ENCODE data around the gene IHH. TPM values are rescaled to one million over a fixed set of nuclear protein-coding genes. Genes with fewer than 3 reads are reported as not detected.
A peak's percentile ranks its signal among the peaks of the same experiment; 100 is the strongest.

Gene IHH
- polyA plus RNA-seq (2014; cell fraction: cytosol; rRNA removed) = 0.03 and 0.20 TPM in 2 replicates
- 0.15 TPM in 1 of 2 replicates, not detected in the other for polyA plus RNA-seq (2014; cell fraction: nucleus; rRNA removed)

DNA sequence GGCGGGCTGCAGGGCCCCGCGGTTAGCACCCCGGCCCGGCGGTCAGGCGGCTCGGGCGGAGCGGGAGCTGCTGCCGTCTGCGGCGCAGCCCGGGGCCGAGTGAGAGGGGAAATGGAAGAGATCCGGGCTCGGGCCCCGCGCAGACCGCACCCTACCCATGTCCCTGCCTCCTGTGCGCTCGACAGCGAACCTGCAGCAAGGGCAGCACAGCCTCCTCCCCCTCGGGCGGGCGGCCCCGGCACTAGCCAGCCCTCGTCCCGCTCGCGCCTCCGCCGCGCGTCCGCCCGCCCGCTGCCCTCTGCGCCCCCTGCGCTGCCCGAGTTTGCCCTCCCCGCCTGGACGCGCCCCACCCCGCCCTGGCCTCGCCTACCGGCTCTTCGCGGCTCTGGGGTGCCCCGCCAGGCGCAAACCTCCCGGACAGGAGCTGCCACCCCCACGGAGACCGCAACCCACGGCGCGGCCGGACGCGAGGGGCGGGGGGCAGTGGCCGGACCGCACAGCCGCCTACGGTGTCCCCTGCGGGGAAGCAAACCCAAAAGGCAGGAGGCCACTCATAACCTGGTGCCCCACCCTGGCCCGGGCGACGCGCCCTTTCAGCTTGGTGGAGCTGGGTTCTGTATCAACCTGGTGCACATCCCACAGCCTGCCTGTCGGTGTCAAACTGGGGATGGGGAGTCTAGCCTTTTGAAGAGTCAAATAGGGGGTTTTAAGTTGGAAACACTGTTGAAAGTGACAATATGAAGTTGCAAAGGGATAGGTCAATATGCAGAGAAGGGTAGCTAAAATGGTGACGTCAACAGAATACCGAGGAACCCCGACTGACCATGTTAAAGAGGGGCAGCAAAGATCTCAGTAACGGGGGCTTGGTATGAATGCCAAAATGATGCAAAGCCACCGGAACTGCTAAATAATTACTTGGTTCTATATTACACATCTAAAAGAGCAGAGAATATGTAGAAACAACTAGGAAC lies at the start of gene IHH:
TSS of gene IHH (minus strand) at position 101 of the 971 bp plus-strand sequence. CDS start 454 bp downstream, outside the sequence.
- no peak for DNase-seq (ENCODE audit: low spot score)

DNA sequence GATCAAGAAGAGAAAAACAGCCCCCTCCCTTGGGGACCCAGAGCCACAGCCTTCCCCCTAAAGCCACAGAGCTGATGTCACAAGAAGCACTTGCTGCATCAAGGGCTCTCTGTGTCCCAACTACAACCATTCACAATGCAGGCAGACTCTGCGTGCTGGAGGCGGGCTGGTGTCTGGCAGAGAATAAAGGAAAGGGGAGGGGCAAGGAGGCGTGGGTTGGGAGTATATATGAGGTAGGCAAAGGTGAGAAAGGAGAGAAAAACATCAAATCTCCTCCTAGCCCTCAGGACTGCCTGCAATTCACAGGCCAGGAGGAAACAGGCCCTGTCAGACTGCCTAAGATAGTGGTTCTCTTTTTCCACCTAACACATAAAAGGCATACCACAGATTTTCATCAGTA lies 48.8 kb upstream of the IHH start:
- no peak for DNase-seq (ENCODE audit: low spot score)

- no peak for DNase-seq (ENCODE audit: low spot score)
These were observed 47.0 kb upstream of the IHH start for GRCh38 chr2:219107758-219108157.

DNA sequence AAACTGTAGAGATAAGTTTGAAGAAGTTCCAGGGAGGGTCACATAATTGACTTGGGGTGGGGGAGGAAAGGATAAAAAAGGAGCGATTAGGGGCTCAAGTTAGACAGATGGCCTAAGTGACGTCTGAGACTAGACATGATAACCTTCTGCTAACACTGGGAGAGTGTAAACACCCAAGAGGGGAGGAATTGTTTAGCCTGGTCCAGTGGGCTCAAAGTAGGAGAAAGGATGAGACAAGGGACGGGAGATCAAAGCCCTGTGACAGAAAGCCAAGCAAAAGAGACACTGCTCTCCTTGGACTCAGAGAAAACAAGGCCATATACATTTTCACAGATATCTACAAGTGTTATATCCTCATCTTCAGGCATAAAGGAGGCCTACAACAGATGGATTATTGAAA lies 45.5 kb upstream of the IHH start:
- no peak for DNase-seq (ENCODE audit: low spot score)

GRCh38 chr2:219104107-219105035 lies 43.6 kb upstream of the IHH start:
- DNase-seq (ENCODE audit: low spot score) = peak; percentile 54

GRCh38 chr2:219099329-219099728 lies 38.6 kb upstream of the IHH start:
- DNase-seq (ENCODE audit: low spot score) = no peak

GRCh38 chr2:219095406-219095935 lies 34.8 kb upstream of the IHH start:
- DNase-seq (ENCODE audit: low spot score) = no peak

GRCh38 chr2:219094171-219094570 lies 33.5 kb upstream of the IHH start:
- DNase-seq (ENCODE audit: low spot score) = no peak

- DNase-seq (ENCODE audit: low spot score) = no peak
These were observed 29.9 kb upstream of the IHH start for GRCh38 chr2:219090436-219091299.

- DNase-seq (ENCODE audit: low spot score) = no peak
These were observed 28.6 kb upstream of the IHH start for GRCh38 chr2:219089330-219089729.

DNA sequence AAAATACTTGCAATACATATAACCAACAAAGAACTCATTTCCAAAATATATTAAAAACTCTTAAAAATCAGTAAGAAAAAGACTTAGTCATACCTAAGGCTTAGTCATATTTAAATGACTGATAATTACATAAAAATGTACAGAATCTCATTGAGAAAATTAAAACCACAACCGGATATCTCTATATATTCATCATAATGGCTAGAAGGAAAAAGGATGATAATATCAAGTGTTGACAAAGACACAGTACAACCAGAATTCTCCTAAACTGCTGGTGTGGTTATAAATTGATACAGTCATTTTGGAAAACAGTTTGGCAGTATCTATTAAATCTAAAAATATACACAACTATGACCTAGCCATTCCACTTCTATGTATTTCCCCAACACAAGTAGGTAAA lies 27.1 kb upstream of the IHH start:
- DNase-seq (ENCODE audit: low spot score) = no peak

- no peak for DNase-seq (ENCODE audit: low spot score)
These were observed 26.6 kb upstream of the IHH start for GRCh38 chr2:219087361-219087760.

DNA sequence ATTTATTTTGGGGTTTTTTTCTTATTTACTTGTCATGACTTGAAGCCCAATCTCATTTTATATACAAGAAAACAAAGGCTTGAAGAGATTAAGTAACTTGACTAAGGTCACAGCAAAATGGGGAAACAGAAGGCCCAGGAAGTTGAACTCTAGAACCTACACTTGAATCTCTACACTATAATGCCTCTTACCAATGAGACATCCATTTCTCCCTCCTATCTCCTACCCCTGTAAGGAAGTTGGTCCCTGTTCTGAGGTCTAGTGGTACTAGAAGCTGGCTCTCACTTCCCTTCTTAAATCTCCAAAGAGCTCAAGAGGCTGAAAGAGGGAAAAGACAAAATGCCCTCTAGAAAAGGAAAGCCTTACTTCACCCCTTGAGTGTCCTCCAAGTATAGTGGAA lies 25.5 kb upstream of the IHH start:
- no peak for DNase-seq (ENCODE audit: low spot score)

- DNase-seq (ENCODE audit: low spot score) = no peak
These were observed 24.1 kb upstream of the IHH start for GRCh38 chr2:219084791-219085190.

DNA sequence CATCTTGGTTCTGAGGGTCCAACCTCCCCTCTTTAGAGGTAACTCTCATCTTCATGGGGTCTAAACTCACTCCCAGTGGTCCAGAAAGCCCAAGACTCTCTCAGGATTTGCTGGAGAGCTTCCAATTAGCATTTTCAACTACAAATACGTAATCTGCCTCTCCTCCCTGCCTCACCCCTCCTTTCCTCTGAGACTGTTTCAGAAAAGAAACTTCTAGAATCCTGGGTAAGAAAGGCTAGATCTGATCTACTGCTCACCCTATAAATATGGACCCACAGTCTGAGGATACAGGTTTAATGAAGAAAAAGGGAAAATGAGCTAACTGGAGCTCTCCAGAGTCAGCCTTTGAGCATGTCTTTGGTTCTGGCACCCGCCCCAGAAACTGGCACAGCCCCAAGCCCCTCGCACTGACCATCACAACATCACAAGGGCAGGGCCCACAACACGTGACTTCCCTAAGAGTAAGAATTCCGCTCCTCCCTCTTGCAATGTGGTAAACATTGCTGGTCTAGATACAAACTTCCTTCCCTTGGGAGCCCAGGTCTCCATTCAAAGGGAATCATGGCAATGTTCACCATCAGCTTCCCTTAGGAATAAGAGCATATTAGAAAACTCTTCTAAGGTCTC lies 21.7 kb upstream of the IHH start:
- DNase-seq (ENCODE audit: low spot score) = no peak

GRCh38 chr2:219081701-219082331 lies 21.1 kb upstream of the IHH start:
- DNase-seq (ENCODE audit: low spot score) = no peak

- DNase-seq (ENCODE audit: low spot score) = no peak
These were observed 20.4 kb upstream of the IHH start for GRCh38 chr2:219081096-219081495.

- no peak for DNase-seq (ENCODE audit: low spot score)
These were observed 18.7 kb upstream of the IHH start for GRCh38 chr2:219079417-219079816.

DNA sequence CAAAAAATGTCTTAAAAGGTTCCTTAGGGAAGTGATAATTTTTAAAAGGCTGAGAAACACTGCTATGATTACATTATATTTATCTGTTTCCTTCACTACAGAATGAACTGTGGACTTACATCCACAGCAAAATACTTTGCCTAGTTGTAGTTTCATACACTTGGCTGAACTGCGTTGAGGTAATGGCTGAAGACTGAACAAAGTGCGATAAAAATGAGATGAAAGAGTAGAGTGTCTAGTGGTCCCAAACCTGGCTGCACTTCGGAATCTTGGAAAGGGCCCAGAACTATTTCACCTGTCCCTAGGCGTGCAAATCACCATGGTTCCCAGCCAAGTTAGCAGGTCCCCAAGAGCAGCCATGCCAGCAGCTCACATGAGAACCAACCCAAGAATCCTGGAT lies 18.2 kb upstream of the IHH start:
- DNase-seq (ENCODE audit: low spot score) = no peak

DNA sequence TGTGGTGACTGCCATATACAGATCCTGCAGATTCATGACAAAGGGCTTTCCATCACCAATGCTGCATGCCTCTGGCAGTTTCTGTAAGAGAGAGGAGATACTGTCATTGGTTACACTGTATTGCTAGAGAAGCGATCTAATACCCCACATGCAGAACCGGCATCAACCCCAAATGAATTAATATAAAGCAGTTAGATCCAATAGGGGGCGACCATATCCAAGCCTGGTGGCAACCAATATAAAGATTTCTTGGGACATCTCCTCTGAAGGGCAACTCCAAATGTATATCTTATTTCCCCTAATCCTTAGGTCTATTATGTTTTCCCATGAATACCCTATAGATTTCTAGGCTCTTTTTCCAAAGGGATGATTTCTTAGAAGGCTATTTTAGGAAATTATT lies 17.4 kb upstream of the IHH start:
- DNase-seq (ENCODE audit: low spot score) = no peak

Measured in SK-N-DZ (cell line).